Measurements from ENCODE around the gene NCR1. TPM values are rescaled to one million over a fixed set of nuclear protein-coding genes. Genes with fewer than 3 reads are reported as not detected.
"Not testable (repeated sequence)": the region's sequence is repeated elsewhere in the genome, so short reads cannot be mapped to it uniquely, and the experiment has no call there.

The NCR1 gene
- total RNA-seq, 4 donors from 2014 or later = not detected

- no peaks in the 10 kb centered on the region for H3K27me3 ChIP-seq
- H3K27ac ChIP-seq = no peak overlapping the region
- DNase-seq (no peak), ATAC-seq (no peak)
- no peaks in the 10 kb centered on the region for H3K9me3 ChIP-seq
- H3K4me1 ChIP-seq = no peaks in the 10 kb centered on the region
- intact Hi-C loops (cut with DNase I; ENCODE audit: low total_unique reads) = no loop called here
- in situ Hi-C loops (cut with MboI; ENCODE audit: low sequenced_read_pairs in 4 of 4) = no loop called here
- TF ChIP-seq CTCF (IDR thresholded peaks at IDR 0.05 in 4 of 5, conservative IDR thresholded peaks at IDR 0.05 in 1 of 5) (no peak), POLR2A (IDR thresholded peaks at IDR 0.05) (no peak)
- H3K4me3 ChIP-seq = no peak overlapping the region
- no peaks in the 10 kb centered on the region for H3K36me3 ChIP-seq
These were observed 10.9 kb downstream of the NCR1 start for GRCh38 chr19:54916822-54917221.

GRCh38 chr19:54918499-54918898, 12.6 kb downstream of the NCR1 start:
- TF ChIP-seq POLR2A (IDR thresholded peaks at IDR 0.05) (no peak), CTCF (IDR thresholded peaks at IDR 0.05 in 4 of 5, conservative IDR thresholded peaks at IDR 0.05 in 1 of 5) (no peak)
- in situ Hi-C loops (cut with MboI; ENCODE audit: low sequenced_read_pairs in 4 of 4) (no loop called here), intact Hi-C loops (cut with DNase I; ENCODE audit: low total_unique reads) (no loop called here)
- H3K27ac ChIP-seq = no peak overlapping the region
- H3K4me3 ChIP-seq = no peak overlapping the region
- DNase-seq (no peak), ATAC-seq (no peak)
- no peaks in the 10 kb centered on the region for H3K27me3 ChIP-seq
- H3K9me3 ChIP-seq = no peaks in the 10 kb centered on the region
- no peaks in the 10 kb centered on the region for H3K4me1 ChIP-seq
- no peaks in the 10 kb centered on the region for H3K36me3 ChIP-seq

GRCh38 chr19:54919646-54920563, 14.0 kb downstream of the NCR1 start:
- intact Hi-C loops (cut with DNase I; ENCODE audit: low total_unique reads) = not testable (repeated sequence)

GRCh38 chr19:54921082-54921481, 15.1 kb downstream of the NCR1 start:
- TF ChIP-seq CTCF (IDR thresholded peaks at IDR 0.05 in 4 of 5, conservative IDR thresholded peaks at IDR 0.05 in 1 of 5) = no peak
- no peak for TF ChIP-seq POLR2A (IDR thresholded peaks at IDR 0.05)
- DNase-seq = no peak
- Histone ChIP-seq H3K4me1 (no peaks in the 10 kb centered on the region), H3K36me3 (no peaks in the 10 kb centered on the region), H3K9me3 (no peaks in the 10 kb centered on the region), H3K27me3 (no peaks in the 10 kb centered on the region), H3K4me3 (no peak overlapping the region), H3K27ac (no peak overlapping the region)
- in situ Hi-C loops (cut with MboI; ENCODE audit: low sequenced_read_pairs in 4 of 4) (no loop called here), intact Hi-C loops (cut with DNase I; ENCODE audit: low total_unique reads) (no loop called here)
- ATAC-seq = no peak

More at GRCh38 chr19:54919646-54920563, 14.0 kb downstream of the NCR1 start:
- ATAC-seq; DNase-seq; H3K27ac ChIP-seq; H3K27me3 ChIP-seq; H3K36me3 ChIP-seq; in situ Hi-C loops (cut with MboI; ENCODE audit: low sequenced_read_pairs in 4 of 4); H3K9me3 ChIP-seq; H3K4me1 ChIP-seq; H3K4me3 ChIP-seq: not testable (repeated sequence)

GRCh38 chr19:54923276-54923675, 17.3 kb downstream of the NCR1 start:
- DNase-seq (no peak), ATAC-seq (no peak)
- Histone ChIP-seq H3K4me1 (no peaks in the 10 kb centered on the region), H3K9me3 (no peaks in the 10 kb centered on the region), H3K36me3 (no peaks in the 10 kb centered on the region), H3K4me3 (no peak overlapping the region), H3K27me3 (no peaks in the 10 kb centered on the region), H3K27ac (no peak overlapping the region)
- no peak for TF ChIP-seq CTCF (IDR thresholded peaks at IDR 0.05 in 4 of 5, conservative IDR thresholded peaks at IDR 0.05 in 1 of 5)
- in situ Hi-C loops (cut with MboI; ENCODE audit: low sequenced_read_pairs in 4 of 4) (no loop called here), intact Hi-C loops (cut with DNase I; ENCODE audit: low total_unique reads) (no loop called here)
